Measurements from ENCODE around the gene SH3BP5.

The SH3BP5 gene

GRCh38 chr3:15298504-15298903, 33.9 kb downstream of the SH3BP5 start:
- DNase-seq (ENCODE audit: low read depth, low spot score) = no peak

- DNase-seq (ENCODE audit: low read depth, low spot score) = no peak
Measured at GRCh38 chr3:15297608-15298350, 34.6 kb downstream of the SH3BP5 start.

GRCh38 chr3:15295506-15295905, 36.9 kb downstream of the SH3BP5 start:
- DNase-seq (ENCODE audit: low read depth, low spot score) = no peak

GRCh38 chr3:15294929-15295328, 37.5 kb downstream of the SH3BP5 start:
- no peak for DNase-seq (ENCODE audit: low read depth, low spot score)

GRCh38 chr3:15292765-15293522, 39.4 kb downstream of the SH3BP5 start:
- DNase-seq (ENCODE audit: low read depth, low spot score) = peak; percentile 67

GRCh38 chr3:15291589-15292541, 40.5 kb downstream of the SH3BP5 start:
- DNase-seq (ENCODE audit: low read depth, low spot score) = no peak

GRCh38 chr3:15290736-15291135, 41.6 kb downstream of the SH3BP5 start:
- DNase-seq (ENCODE audit: low read depth, low spot score) = no peak

- DNase-seq (ENCODE audit: low read depth, low spot score) = no peak
Measured at GRCh38 chr3:15289661-15290060, 42.7 kb downstream of the SH3BP5 start.

- no peak for DNase-seq (ENCODE audit: low read depth, low spot score)
Measured at GRCh38 chr3:15288331-15289035, 43.9 kb downstream of the SH3BP5 start.

- no peak for DNase-seq (ENCODE audit: low read depth, low spot score)
Measured at GRCh38 chr3:15287565-15288330, 44.6 kb downstream of the SH3BP5 start.

- peak; percentile 67 for DNase-seq (ENCODE audit: low read depth, low spot score)
Measured at GRCh38 chr3:15286022-15286421, 46.4 kb downstream of the SH3BP5 start.

GRCh38 chr3:15284121-15284889, 48.1 kb downstream of the SH3BP5 start:
- no peak for DNase-seq (ENCODE audit: low read depth, low spot score)

GRCh38 chr3:15283702-15284101, 48.7 kb downstream of the SH3BP5 start:
- no peak for DNase-seq (ENCODE audit: low read depth, low spot score)

GRCh38 chr3:15281817-15282216, 50.6 kb downstream of the SH3BP5 start:
- no peak for DNase-seq (ENCODE audit: low read depth, low spot score)

GRCh38 chr3:15280853-15281532, 51.4 kb downstream of the SH3BP5 start:
- no peak for DNase-seq (ENCODE audit: low read depth, low spot score)

GRCh38 chr3:15279671-15280402, 52.5 kb downstream of the SH3BP5 start:
- DNase-seq (ENCODE audit: low read depth, low spot score) = no peak

GRCh38 chr3:15279205-15279604, 53.2 kb downstream of the SH3BP5 start:
- no peak for DNase-seq (ENCODE audit: low read depth, low spot score)

GRCh38 chr3:15277861-15278500, 54.4 kb downstream of the SH3BP5 start:
- peak; percentile 66 for DNase-seq (ENCODE audit: low read depth, low spot score)
